Progenitor cell of endocrine pancreas (in vitro differentiated cells): ENCODE data around the gene TTLL6. TPM values are rescaled to one million over a fixed set of nuclear protein-coding genes. Genes with fewer than 3 reads are reported as not detected.
A peak's percentile ranks its signal among the peaks of the same experiment; 100 is the strongest.

Experiments
- DNase-seq: peaks from one replicate; pipeline ENCODE4 v3.0.0; 2021; ENCODE audit warnings: low spot score; ENCODE audit not compliant: unreplicated experiment
- H3K27ac Mint-ChIP-seq: 2 replicates; pipeline ENCODE4 v1.8.0; 2021; ENCODE audit warnings: mild to moderate bottlenecking, moderate library complexity, mixed read lengths
- H3K27me3 Mint-ChIP-seq: 2 replicates; pipeline ENCODE4 v1.8.0; 2021; ENCODE audit warnings: mixed read lengths
- H3K36me3 Mint-ChIP-seq: 2 replicates; pipeline ENCODE4 v1.8.0; 2022; ENCODE audit warnings: mixed read lengths; ENCODE audit not compliant: insufficient read depth
- H3K4me1 Mint-ChIP-seq: 2 replicates; pipeline ENCODE4 v1.8.0; 2021; ENCODE audit warnings: low read depth, mixed read lengths
- H3K4me3 Mint-ChIP-seq: 2 replicates; pipeline ENCODE4 v1.8.0; 2021; ENCODE audit warnings: low read depth, mild to moderate bottlenecking, moderate library complexity, mixed read lengths
- H3K9me3 Mint-ChIP-seq: 2 replicates; pipeline ENCODE4 v1.8.0; 2021; ENCODE audit warnings: low read depth, mixed read lengths
- CTCF ChIP-seq: fragments of 200-600 bp; sonication (generic); IDR thresholded peaks from one replicate; pipeline ENCODE4 v1.5.0; 2021; ENCODE audit warnings: antibody characterized with exemption, mild to moderate bottlenecking; ENCODE audit not compliant: unreplicated experiment
- total RNA-seq: library from RNA; stranded (reverse); gene quantifications from 2 replicates; pipeline ENCODE4 v1.2.1, GENCODE V29; 2021

TTLL6 gene
- total RNA-seq, 1 donor from 2014 or later: 4.0 TPM

- Mint-ChIP-seq H3K27ac (no peak overlapping the region), H3K4me3 (no peak overlapping the region), H3K4me1 (peaks cover 4% of the 10 kb centered on the region), H3K9me3 (no peaks in the 10 kb centered on the region), H3K36me3 (no peaks in the 10 kb centered on the region), H3K27me3 (peaks cover 97% of the 10 kb centered on the region)
- TF ChIP-seq CTCF: no peak
- DNase-seq: no peak
These were observed 83.2 kb downstream of the TTLL6 start for GRCh38 chr17:48733632-48734328.

GRCh38 chr17:48732688-48733629 is 84.1 kb downstream of the TTLL6 start:
- no peak for TF ChIP-seq CTCF
- peaks cover 4% of the 10 kb centered on the region for H3K4me1 Mint-ChIP-seq
- H3K9me3 Mint-ChIP-seq: no peaks in the 10 kb centered on the region
- peaks cover 97% of the 10 kb centered on the region for H3K27me3 Mint-ChIP-seq
- peak overlapping the region; percentile 80 for H3K27ac Mint-ChIP-seq
- DNase-seq: no peak
- no peak overlapping the region for H3K4me3 Mint-ChIP-seq
- H3K36me3 Mint-ChIP-seq: no peaks in the 10 kb centered on the region

- no peaks in the 10 kb centered on the region for H3K36me3 Mint-ChIP-seq
- peaks cover 4% of the 10 kb centered on the region for H3K4me1 Mint-ChIP-seq
- H3K27ac Mint-ChIP-seq: no peak overlapping the region
- DNase-seq: no peak
- H3K4me3 Mint-ChIP-seq: no peak overlapping the region
- peaks cover 97% of the 10 kb centered on the region for H3K27me3 Mint-ChIP-seq
- TF ChIP-seq CTCF: no peak
- H3K9me3 Mint-ChIP-seq: no peaks in the 10 kb centered on the region
These were observed 85.7 kb downstream of the TTLL6 start for GRCh38 chr17:48731355-48731754.

GRCh38 chr17:48730240-48730550 is 86.8 kb downstream of the TTLL6 start:
- Mint-ChIP-seq H3K4me1 (peaks cover 4% of the 10 kb centered on the region), H3K36me3 (no peaks in the 10 kb centered on the region), H3K4me3 (no peak overlapping the region), H3K9me3 (no peaks in the 10 kb centered on the region), H3K27ac (no peak overlapping the region), H3K27me3 (peaks cover 97% of the 10 kb centered on the region)
- DNase-seq: no peak
- TF ChIP-seq CTCF: no peak

- H3K9me3 Mint-ChIP-seq: no peaks in the 10 kb centered on the region
- no peak overlapping the region for H3K4me3 Mint-ChIP-seq
- H3K4me1 Mint-ChIP-seq: peaks cover 4% of the 10 kb centered on the region
- H3K36me3 Mint-ChIP-seq: no peaks in the 10 kb centered on the region
- no peak for DNase-seq
- peaks cover 97% of the 10 kb centered on the region for H3K27me3 Mint-ChIP-seq
- TF ChIP-seq CTCF: no peak
- H3K27ac Mint-ChIP-seq: no peak overlapping the region
These were observed 87.4 kb downstream of the TTLL6 start for GRCh38 chr17:48729335-48730239.
